Measurements from ENCODE around the gene LDB2.

Gene LDB2

DNA sequence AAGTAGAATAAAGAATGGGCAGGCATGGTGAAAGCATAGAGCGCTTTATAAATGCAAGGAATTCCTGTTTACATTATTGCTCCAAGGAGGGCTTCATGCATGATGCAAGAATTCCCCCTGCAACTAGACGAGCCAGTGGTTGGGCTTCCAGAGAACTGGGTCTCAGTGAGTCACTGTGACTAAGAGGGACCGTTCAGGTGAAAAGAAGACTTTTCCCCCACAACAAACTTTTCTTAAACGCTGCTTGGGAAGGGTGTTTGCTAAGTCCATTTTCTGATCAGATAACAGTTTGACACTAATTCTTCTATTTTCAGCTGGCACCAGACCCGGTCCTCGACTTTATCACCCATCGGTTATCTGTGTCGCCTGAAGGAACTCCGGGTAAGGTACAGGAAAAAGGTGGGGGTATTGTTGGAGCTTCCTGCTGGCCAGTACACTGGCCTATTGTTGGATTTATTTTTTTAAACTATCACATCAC lies 40.1 kb downstream of the LDB2 start:
- Histone ChIP-seq H3K9ac (ENCODE audit: low read depth, low read length, poor library complexity, severe bottlenecking) (no peak overlapping the region), H4K20me1 (ENCODE audit: insufficient read depth, low read length, poor library complexity, severe bottlenecking) (no peaks in the 10 kb centered on the region), H2AFZ (ENCODE audit: low read length) (no peak overlapping the region), H3K9me3 (ENCODE audit: insufficient read depth, low read depth, low read length) (no peaks in the 10 kb centered on the region), H3K4me2 (ENCODE audit: low read depth, low read length, poor library complexity, severe bottlenecking) (no peak overlapping the region), H3K27me3 (ENCODE audit: insufficient read depth, low read length, poor library complexity, severe bottlenecking) (no peaks in the 10 kb centered on the region), H3K4me1 (ENCODE audit: insufficient read depth, low read length, poor library complexity, severe bottlenecking) (no peaks in the 10 kb centered on the region), H3F3A (ENCODE audit: low read depth) (no peaks in the 10 kb centered on the region), H3K79me2 (ENCODE audit: insufficient read depth, low read length) (no peaks in the 10 kb centered on the region), H3K4me3 (ENCODE audit: low read length, poor library complexity, severe bottlenecking) (no peak overlapping the region), H3K36me3 (ENCODE audit: insufficient read depth, low read length) (no peaks in the 10 kb centered on the region), H3K9me2 (replicated peaks; ENCODE audit: low read depth, low read length) (no peaks in the 10 kb centered on the region)
- no peak for TF ChIP-seq EZH2phosphoT487 (IDR thresholded peaks at IDR 0.05; ENCODE audit: borderline replicate concordance)
- TF ChIP-seq, protein P1, sequence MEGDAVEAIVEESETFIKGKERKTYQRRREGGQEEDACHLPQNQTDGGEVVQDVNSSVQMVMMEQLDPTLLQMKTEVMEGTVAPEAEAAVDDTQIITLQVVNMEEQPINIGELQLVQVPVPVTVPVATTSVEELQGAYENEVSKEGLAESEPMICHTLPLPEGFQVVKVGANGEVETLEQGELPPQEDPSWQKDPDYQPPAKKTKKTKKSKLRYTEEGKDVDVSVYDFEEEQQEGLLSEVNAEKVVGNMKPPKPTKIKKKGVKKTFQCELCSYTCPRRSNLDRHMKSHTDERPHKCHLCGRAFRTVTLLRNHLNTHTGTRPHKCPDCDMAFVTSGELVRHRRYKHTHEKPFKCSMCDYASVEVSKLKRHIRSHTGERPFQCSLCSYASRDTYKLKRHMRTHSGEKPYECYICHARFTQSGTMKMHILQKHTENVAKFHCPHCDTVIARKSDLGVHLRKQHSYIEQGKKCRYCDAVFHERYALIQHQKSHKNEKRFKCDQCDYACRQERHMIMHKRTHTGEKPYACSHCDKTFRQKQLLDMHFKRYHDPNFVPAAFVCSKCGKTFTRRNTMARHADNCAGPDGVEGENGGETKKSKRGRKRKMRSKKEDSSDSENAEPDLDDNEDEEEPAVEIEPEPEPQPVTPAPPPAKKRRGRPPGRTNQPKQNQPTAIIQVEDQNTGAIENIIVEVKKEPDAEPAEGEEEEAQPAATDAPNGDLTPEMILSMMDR (conservative IDR thresholded peaks at IDR 0.05; ENCODE audit: low read length) = no peak

GRCh38 chr4:16857425-16857824 lies 41.0 kb downstream of the LDB2 start:
- no peaks in the 10 kb centered on the region for H3K9me3 ChIP-seq (ENCODE audit: insufficient read depth, low read depth, low read length)
- no peaks in the 10 kb centered on the region for H4K20me1 ChIP-seq (ENCODE audit: insufficient read depth, low read length, poor library complexity, severe bottlenecking)
- H3F3A ChIP-seq (ENCODE audit: low read depth) = no peaks in the 10 kb centered on the region
- H3K27me3 ChIP-seq (ENCODE audit: insufficient read depth, low read length, poor library complexity, severe bottlenecking) = no peaks in the 10 kb centered on the region
- H3K4me2 ChIP-seq (ENCODE audit: low read depth, low read length, poor library complexity, severe bottlenecking) = no peak overlapping the region
- H3K4me1 ChIP-seq (ENCODE audit: insufficient read depth, low read length, poor library complexity, severe bottlenecking) = no peaks in the 10 kb centered on the region
- H3K36me3 ChIP-seq (ENCODE audit: insufficient read depth, low read length) = no peaks in the 10 kb centered on the region
- no peak for TF ChIP-seq EZH2phosphoT487 (IDR thresholded peaks at IDR 0.05; ENCODE audit: borderline replicate concordance)
- TF ChIP-seq, protein P1 (conservative IDR thresholded peaks at IDR 0.05; ENCODE audit: low read length) = no peak
- no peak overlapping the region for H3K4me3 ChIP-seq (ENCODE audit: low read length, poor library complexity, severe bottlenecking)
- H3K9me2 ChIP-seq (replicated peaks; ENCODE audit: low read depth, low read length) = no peaks in the 10 kb centered on the region
- H3K9ac ChIP-seq (ENCODE audit: low read depth, low read length, poor library complexity, severe bottlenecking) = no peak overlapping the region
- no peak overlapping the region for H2AFZ ChIP-seq (ENCODE audit: low read length)
- H3K79me2 ChIP-seq (ENCODE audit: insufficient read depth, low read length) = no peaks in the 10 kb centered on the region

- Histone ChIP-seq H3K9me3 (ENCODE audit: insufficient read depth, low read depth, low read length) (no peaks in the 10 kb centered on the region), H4K20me1 (ENCODE audit: insufficient read depth, low read length, poor library complexity, severe bottlenecking) (no peaks in the 10 kb centered on the region), H3F3A (ENCODE audit: low read depth) (no peaks in the 10 kb centered on the region), H3K9ac (ENCODE audit: low read depth, low read length, poor library complexity, severe bottlenecking) (no peak overlapping the region), H3K36me3 (ENCODE audit: insufficient read depth, low read length) (no peaks in the 10 kb centered on the region), H3K79me2 (ENCODE audit: insufficient read depth, low read length) (no peaks in the 10 kb centered on the region), H3K4me3 (ENCODE audit: low read length, poor library complexity, severe bottlenecking) (no peak overlapping the region), H3K27me3 (ENCODE audit: insufficient read depth, low read length, poor library complexity, severe bottlenecking) (no peaks in the 10 kb centered on the region), H3K9me2 (replicated peaks; ENCODE audit: low read depth, low read length) (no peaks in the 10 kb centered on the region), H3K4me2 (ENCODE audit: low read depth, low read length, poor library complexity, severe bottlenecking) (no peak overlapping the region), H2AFZ (ENCODE audit: low read length) (no peak overlapping the region), H3K4me1 (ENCODE audit: insufficient read depth, low read length, poor library complexity, severe bottlenecking) (no peaks in the 10 kb centered on the region)
- TF ChIP-seq EZH2phosphoT487 (IDR thresholded peaks at IDR 0.05; ENCODE audit: borderline replicate concordance) = no peak
- TF ChIP-seq, protein P1 (conservative IDR thresholded peaks at IDR 0.05; ENCODE audit: low read length) = no peak
Observed at GRCh38 chr4:16853640-16854039, 44.8 kb downstream of the LDB2 start.

Measured in Loucy (cell line).